Measurements from ENCODE around the gene KSR2. TPM values are rescaled to one million over a fixed set of nuclear protein-coding genes. Genes with fewer than 3 reads are reported as not detected.

The KSR2 gene
- total and polyA plus RNA-seq, 2 of the 13 experiments (the other 11 are each of a cell fraction or from before 2014, with no cell fraction given) = 0.02 TPM; not detected in 1

DNA sequence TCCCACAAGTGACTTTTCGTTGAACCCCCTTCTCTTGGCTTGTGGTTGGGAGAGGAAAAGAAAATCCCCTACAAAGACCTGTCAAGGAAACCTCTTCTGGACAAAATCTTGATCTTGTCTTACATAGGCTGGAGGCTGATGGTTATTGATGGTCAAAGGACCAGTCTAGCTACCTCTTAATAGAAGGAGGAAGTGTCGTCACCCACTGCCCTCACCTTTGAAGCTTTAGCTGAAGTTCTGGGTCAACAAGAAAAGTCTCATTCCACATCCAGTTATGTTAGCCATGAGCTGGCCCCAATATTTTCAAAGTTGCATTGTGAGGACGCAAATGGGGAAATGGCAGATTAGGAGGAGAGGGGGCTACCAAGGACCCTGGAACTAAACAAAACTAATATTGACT lies 6.2 kb upstream of the KSR2 start:
- in situ Hi-C loops (cut with HindIII; ENCODE audit: extremely low pct_ligation_motif_present, low pct_unique_long_range_greater_than_20kb) = no loop called here
- Histone ChIP-seq H3K9me3 (ENCODE audit: low read length) (peaks cover 6% of the 10 kb centered on the region; the same call in 1 of the 2 replicates), H3K79me2 (ENCODE audit: insufficient read depth, low read length) (no peaks in the 10 kb centered on the region), H3K4me3 (replicated peaks in 1 of 3; ENCODE audit: insufficient read depth in 1 of 3, low read depth in 2 of 3, low read length in 3 of 3) (no peak overlapping the region), H3K4me2 (ENCODE audit: low read depth, low read length) (no peak overlapping the region), H3K36me3 (replicated peaks in 1 of 2; ENCODE audit: control insufficient read depth in 1 of 2, insufficient read depth in 2 of 2, low read length in 2 of 2) (no peaks in the 10 kb centered on the region), H3K27ac (ENCODE audit: extremely low read length, insufficient read depth, low read length) (no peak overlapping the region), H3K27me3 (ENCODE audit: control insufficient read depth in 1 of 2, insufficient read depth in 2 of 2, low read length in 2 of 2) (peaks cover 0 to 3% of the 10 kb centered on the region in 2 experiments; a peak in 3 of 5 replicates), H2AFZ (ENCODE audit: low read length) (no peak overlapping the region), H4K20me1 (ENCODE audit: insufficient read depth, low read length) (no peaks in the 10 kb centered on the region), H3K4me1 (ENCODE audit: insufficient read depth, low read length) (no peaks in the 10 kb centered on the region), H3K9ac (ENCODE audit: insufficient read depth, low read depth, low read length) (no peak overlapping the region)
- ChIA-PET POLR2A (no interaction called here), CTCF (ENCODE audit: low intra/inter-chr PET ratio, low total read pairs) (no interaction called here)
- ATAC-seq (no peak), DNase-seq (ENCODE audit: low spot score) (no peak), FAIRE-seq (no peak)
- TF ChIP-seq IKZF4 (CRISPR knock-in tag; IDR thresholded peaks at IDR 0.05; ENCODE audit: borderline replicate concordance, low read depth, not compliant biosample characterization) (no peak), NCOR1 (IDR thresholded peaks at IDR 0.05; ENCODE audit: borderline replicate concordance, low read length) (no peak), SIX1 (CRISPR knock-in tag; IDR thresholded peaks at IDR 0.05; ENCODE audit: borderline replicate concordance) (no peak)
- intact Hi-C loops (cut with micrococcal nuclease; ENCODE audit: unreplicated experiment) = no loop called here
- BruUV-seq (replicated peaks) = no TSS peak
- 26% methylated on average over 3 of the region's 3 CpGs for WGBS (ENCODE audit: low lambda C conversion rate)

DNA sequence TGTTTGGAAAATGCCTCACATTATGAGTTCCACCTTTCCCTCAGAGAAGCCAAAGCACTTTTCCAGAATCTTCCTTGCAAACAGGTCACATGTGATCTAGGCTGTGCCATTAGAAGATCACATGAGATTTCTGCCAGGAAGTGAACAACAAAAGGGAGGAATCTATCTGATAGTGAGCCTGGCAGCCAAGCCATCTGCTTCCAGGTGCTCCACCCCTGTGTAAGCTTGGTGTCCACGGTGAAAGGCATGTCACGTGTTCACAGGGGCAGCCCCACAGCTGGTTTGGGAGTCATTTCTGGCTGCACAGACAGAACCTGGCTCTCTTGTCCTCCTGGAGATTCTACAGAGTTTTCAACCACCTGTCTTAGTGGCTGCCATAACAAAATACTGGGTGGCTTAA lies 3.5 kb upstream of the KSR2 start:
- ATAC-seq (no peak), FAIRE-seq (no peak), DNase-seq (ENCODE audit: low spot score) (no peak)
- H2AFZ ChIP-seq (ENCODE audit: low read length) = no peak overlapping the region
- no peak overlapping the region for H3K4me3 ChIP-seq (replicated peaks in 1 of 3; ENCODE audit: insufficient read depth in 1 of 3, low read depth in 2 of 3, low read length in 3 of 3)
- no peaks in the 10 kb centered on the region for H4K20me1 ChIP-seq (ENCODE audit: insufficient read depth, low read length)
- intact Hi-C loops (cut with micrococcal nuclease; ENCODE audit: unreplicated experiment) = no loop called here
- no TSS peak for BruUV-seq (replicated peaks)
- no peaks in the 10 kb centered on the region for H3K36me3 ChIP-seq (replicated peaks in 1 of 2; ENCODE audit: control insufficient read depth in 1 of 2, insufficient read depth in 2 of 2, low read length in 2 of 2)
- POLR2A ChIA-PET = no interaction called here
- 0% methylated on average over 2 of the region's 2 CpGs for WGBS (ENCODE audit: low lambda C conversion rate)
- in situ Hi-C loops (cut with HindIII; ENCODE audit: extremely low pct_ligation_motif_present, low pct_unique_long_range_greater_than_20kb) = no loop called here
- no peaks in the 10 kb centered on the region for H3K79me2 ChIP-seq (ENCODE audit: insufficient read depth, low read length)
- peaks cover 6% of the 10 kb centered on the region; the same call in 1 of the 2 replicates for H3K9me3 ChIP-seq (ENCODE audit: low read length)
- no peak overlapping the region for H3K27ac ChIP-seq (ENCODE audit: extremely low read length, insufficient read depth, low read length)
- peaks cover 5 to 22% of the 10 kb centered on the region in 2 experiments; a peak in 4 of 5 replicates for H3K27me3 ChIP-seq (ENCODE audit: control insufficient read depth in 1 of 2, insufficient read depth in 2 of 2, low read length in 2 of 2)
- H3K4me2 ChIP-seq (ENCODE audit: low read depth, low read length) = no peak overlapping the region
- TF ChIP-seq RAD51 (IDR thresholded peaks at IDR 0.05; ENCODE audit: borderline replicate concordance) (peak; percentile 30; the same call in 1 of the 2 replicates), MIER2 (CRISPR knock-in tag; IDR thresholded peaks at IDR 0.05) (no peak), ZNF7 (CRISPR knock-in tag; IDR thresholded peaks at IDR 0.05) (no peak)
- TF ChIP-seq, protein P1, sequence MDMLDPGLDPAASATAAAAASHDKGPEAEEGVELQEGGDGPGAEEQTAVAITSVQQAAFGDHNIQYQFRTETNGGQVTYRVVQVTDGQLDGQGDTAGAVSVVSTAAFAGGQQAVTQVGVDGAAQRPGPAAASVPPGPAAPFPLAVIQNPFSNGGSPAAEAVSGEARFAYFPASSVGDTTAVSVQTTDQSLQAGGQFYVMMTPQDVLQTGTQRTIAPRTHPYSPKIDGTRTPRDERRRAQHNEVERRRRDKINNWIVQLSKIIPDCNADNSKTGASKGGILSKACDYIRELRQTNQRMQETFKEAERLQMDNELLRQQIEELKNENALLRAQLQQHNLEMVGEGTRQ (IDR thresholded peaks at IDR 0.05; ENCODE audit: low read depth, low read length) = 0 out of 2 replicates have a peak, but pooled peaks have one; percentile 12
- TF ChIP-seq, protein P1 (CRISPR knock-in tag; IDR thresholded peaks at IDR 0.05; ENCODE audit: borderline replicate concordance) = no peak
- CTCF ChIA-PET (ENCODE audit: low intra/inter-chr PET ratio, low total read pairs) = no interaction called here
- H3K9ac ChIP-seq (ENCODE audit: insufficient read depth, low read depth, low read length) = no peak overlapping the region
- no peaks in the 10 kb centered on the region for H3K4me1 ChIP-seq (ENCODE audit: insufficient read depth, low read length)

Data from HepG2 (cell line).